MCF 10A (cell line): ENCODE data around the gene EEF1AKMT2. TPM values are rescaled to one million over a fixed set of nuclear protein-coding genes. Genes with fewer than 3 reads are reported as not detected.
"Not testable (repeated sequence)": the region's sequence is repeated elsewhere in the genome, so short reads cannot be mapped to it uniquely, and the experiment has no call there.

Experiments used
- BruUV-seq: library from RNA; stranded (reverse); fragments of 400-500 nt; replicated peaks from 2 replicates; lab custom pipeline; 2021; lab: Mats Ljungman, UMichigan
- CTCF ChIA-PET: fragments of 300-600 bp; sonication (Branson Sonifier 250); formaldehyde crosslinking; extraction: SDS; loops from one replicate; lab custom pipeline; 2021; ENCODE audit warnings: antibody characterized with exemption, inconsistent platforms; lab: Yijun Ruan, JAX
- POLR2A ChIA-PET: fragments of 300-600, 350-650 bp; sonication (Branson Sonifier 250); formaldehyde crosslinking; extraction: SDS; loops from one replicate; lab custom pipeline; 2020; ENCODE audit warnings: antibody characterized with exemption, inconsistent platforms; lab: Yijun Ruan, JAX
- DNase-seq: peaks from one replicate; pipeline ENCODE4 v3.0.0-alpha.2; 2018; ENCODE audit not compliant: unreplicated experiment
- H3K27ac Mint-ChIP-seq: one replicate; pipeline ENCODE4 v1.8.0; 2022; ENCODE audit warnings: mild to moderate bottlenecking, low read depth, mixed read lengths; ENCODE audit not compliant: unreplicated experiment
- H3K27me3 Mint-ChIP-seq: one replicate; pipeline ENCODE4 v1.8.0; 2022; ENCODE audit warnings: mixed read lengths; ENCODE audit not compliant: insufficient read depth, unreplicated experiment
- H3K36me3 Mint-ChIP-seq: one replicate; pipeline ENCODE4 v1.8.0; 2022; ENCODE audit warnings: mild to moderate bottlenecking, moderate library complexity, mixed read lengths; ENCODE audit not compliant: insufficient read depth, unreplicated experiment
- H3K4me1 Mint-ChIP-seq: one replicate; pipeline ENCODE4 v1.8.0; 2022; ENCODE audit warnings: mixed read lengths; ENCODE audit not compliant: insufficient read depth, unreplicated experiment
- H3K4me3 Mint-ChIP-seq: one replicate; pipeline ENCODE4 v1.8.0; 2022; ENCODE audit warnings: mild to moderate bottlenecking, moderate library complexity, mixed read lengths; ENCODE audit not compliant: unreplicated experiment
- H3K9me3 Mint-ChIP-seq: one replicate; pipeline ENCODE4 v1.8.0; 2022; ENCODE audit warnings: mixed read lengths; ENCODE audit not compliant: unreplicated experiment
- intact Hi-C: fragments of 100-400 bp; cut with micrococcal nuclease; formaldehyde crosslinking; loops from 2 replicates; pipeline ENCODE4 v1.14.1; 2022
- total RNA-seq: library from RNA; stranded (reverse); gene quantifications from 2 replicates; pipeline ENCODE4 v1.2.3, GENCODE V29; 2022
- TF ChIP-seq, protein P1 (sequence below): fragments of 200-600 bp; IDR thresholded peaks from one replicate; pipeline ENCODE4 v1.8.0; 2022; ENCODE audit warnings: antibody characterized with exemption, mild to moderate bottlenecking; ENCODE audit not compliant: unreplicated experiment

EEF1AKMT2 gene
- total RNA-seq, 1 experiment from 2014 or later = 17.5 TPM

DNA sequence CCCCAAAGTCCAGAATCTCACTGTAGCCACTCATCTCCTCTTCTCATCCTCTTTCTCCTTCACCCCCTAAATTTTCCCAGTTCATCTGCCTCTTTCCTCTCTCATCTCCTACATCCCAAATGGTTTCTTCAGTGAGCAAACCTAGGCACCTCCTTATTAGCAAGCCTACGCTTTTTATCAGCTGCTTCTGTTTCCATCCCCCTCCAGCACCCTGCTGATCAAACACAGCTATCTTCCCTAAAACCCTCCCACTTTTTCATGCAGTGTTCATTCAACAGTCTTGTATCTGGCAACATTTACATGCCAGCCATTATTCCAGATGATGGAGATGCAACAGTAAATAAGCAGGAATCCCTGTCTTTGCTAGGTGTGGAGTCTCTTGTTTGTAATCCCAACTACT lies 6.7 kb upstream of the EEF1AKMT2 start:
- no peaks in the 10 kb centered on the region for H3K9me3 Mint-ChIP-seq
- no peaks in the 10 kb centered on the region for H3K4me1 Mint-ChIP-seq
- POLR2A ChIA-PET = interaction anchor here (2.0 kb wide), 1 partner anchor 10 kb away, joined by 8 read pairs; no protein-coding TSS in a partner anchor
- CTCF ChIA-PET = interaction anchor here (0.6 kb wide), 1 partner anchor 42 kb away, joined by 3 read pairs; no protein-coding TSS in a partner anchor
- H3K27ac Mint-ChIP-seq = no peak overlapping the region
- no peaks in the 10 kb centered on the region for H3K27me3 Mint-ChIP-seq
- no TSS peak for BruUV-seq
- H3K36me3 Mint-ChIP-seq = no peaks in the 10 kb centered on the region
- intact Hi-C loops = no loop called here
- no peak overlapping the region for H3K4me3 Mint-ChIP-seq
- TF ChIP-seq, protein P1, sequence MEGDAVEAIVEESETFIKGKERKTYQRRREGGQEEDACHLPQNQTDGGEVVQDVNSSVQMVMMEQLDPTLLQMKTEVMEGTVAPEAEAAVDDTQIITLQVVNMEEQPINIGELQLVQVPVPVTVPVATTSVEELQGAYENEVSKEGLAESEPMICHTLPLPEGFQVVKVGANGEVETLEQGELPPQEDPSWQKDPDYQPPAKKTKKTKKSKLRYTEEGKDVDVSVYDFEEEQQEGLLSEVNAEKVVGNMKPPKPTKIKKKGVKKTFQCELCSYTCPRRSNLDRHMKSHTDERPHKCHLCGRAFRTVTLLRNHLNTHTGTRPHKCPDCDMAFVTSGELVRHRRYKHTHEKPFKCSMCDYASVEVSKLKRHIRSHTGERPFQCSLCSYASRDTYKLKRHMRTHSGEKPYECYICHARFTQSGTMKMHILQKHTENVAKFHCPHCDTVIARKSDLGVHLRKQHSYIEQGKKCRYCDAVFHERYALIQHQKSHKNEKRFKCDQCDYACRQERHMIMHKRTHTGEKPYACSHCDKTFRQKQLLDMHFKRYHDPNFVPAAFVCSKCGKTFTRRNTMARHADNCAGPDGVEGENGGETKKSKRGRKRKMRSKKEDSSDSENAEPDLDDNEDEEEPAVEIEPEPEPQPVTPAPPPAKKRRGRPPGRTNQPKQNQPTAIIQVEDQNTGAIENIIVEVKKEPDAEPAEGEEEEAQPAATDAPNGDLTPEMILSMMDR = no peak
- no peak for DNase-seq

DNA sequence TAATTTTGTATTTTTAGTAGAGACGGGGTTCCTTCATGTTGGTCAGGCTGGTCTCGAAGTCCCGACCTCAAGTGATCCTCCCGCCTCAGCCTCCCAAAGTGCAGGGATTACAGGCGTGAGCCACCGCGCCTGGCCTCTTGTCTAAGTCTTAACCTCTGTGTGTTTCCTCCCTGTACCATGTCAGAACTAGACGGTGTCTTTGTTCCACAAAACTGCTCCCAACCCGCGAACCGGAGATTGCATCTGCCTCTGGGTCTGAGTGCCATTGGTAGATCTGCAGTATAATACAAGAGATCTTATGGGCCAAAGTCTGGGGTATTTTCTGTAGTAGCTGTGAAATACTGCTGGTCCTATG lies 1.3 kb upstream of the EEF1AKMT2 start:
- H3K4me3 Mint-ChIP-seq = peak overlapping the region; percentile 95
- POLR2A ChIA-PET = interaction anchor here (0.6 to 4.7 kb wide), 5 partner anchors 9 to 468 kb away, joined by 3 to 35 read pairs (median 5); partner anchors contain the start of gene ABRAXAS2
- DNase-seq = no peak
- no peaks in the 10 kb centered on the region for H3K27me3 Mint-ChIP-seq
- peaks cover 19% of the 10 kb centered on the region for H3K36me3 Mint-ChIP-seq
- BruUV-seq = no TSS peak
- H3K9me3 Mint-ChIP-seq = no peaks in the 10 kb centered on the region
- peak overlapping the region; percentile 99 for H3K27ac Mint-ChIP-seq
- CTCF ChIA-PET = no interaction called here
- H3K4me1 Mint-ChIP-seq = peaks cover 8% of the 10 kb centered on the region
- TF ChIP-seq, protein P1 = no peak
- intact Hi-C loops = no loop called here

DNA sequence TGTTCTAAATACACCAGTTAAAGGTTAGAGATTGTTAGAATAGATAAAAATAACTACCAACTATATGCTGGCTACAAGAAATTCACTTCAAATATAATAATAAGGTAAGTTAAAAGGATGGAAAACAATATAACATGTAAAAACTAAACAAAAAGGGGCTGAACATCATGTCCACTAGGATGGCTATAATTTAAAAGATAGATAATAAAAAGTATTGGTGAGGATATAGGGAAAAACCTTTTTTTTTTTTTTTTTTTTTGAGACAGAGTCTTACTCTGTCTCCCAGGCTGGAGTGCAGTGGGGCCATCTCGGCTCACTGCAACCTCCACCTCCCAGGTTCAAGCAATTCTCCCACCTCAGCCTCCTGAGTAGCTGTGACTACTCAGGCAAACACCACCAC lies 8.8 kb downstream of the EEF1AKMT2 start:
- BruUV-seq, H3K4me1 Mint-ChIP-seq, intact Hi-C loops: not testable (repeated sequence)

DNA sequence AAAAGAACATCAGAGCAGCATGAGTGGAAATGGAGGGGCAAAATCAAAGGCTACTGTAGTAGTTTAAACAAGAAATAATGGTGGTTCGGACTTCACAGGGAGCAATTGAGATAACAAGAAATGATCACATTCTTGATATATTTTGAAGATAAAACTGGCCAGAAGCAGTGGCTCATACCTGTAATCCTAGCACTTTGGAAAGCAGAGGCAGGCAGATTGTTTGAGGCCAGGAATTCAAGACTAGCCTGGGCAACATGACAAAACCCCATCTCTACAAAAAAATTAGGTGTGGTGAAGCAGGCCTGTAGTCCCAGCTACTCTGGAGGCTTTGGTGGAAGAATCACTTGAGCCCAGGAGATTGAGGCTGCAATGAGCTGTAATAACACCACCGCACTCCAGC lies 22.9 kb downstream of the EEF1AKMT2 start:
- Mint-ChIP-seq H3K27me3 (no peaks in the 10 kb centered on the region), H3K4me3 (no peak overlapping the region), H3K4me1 (no peaks in the 10 kb centered on the region), H3K36me3 (peaks cover 56% of the 10 kb centered on the region), H3K9me3 (no peaks in the 10 kb centered on the region), H3K27ac (no peak overlapping the region)
- TF ChIP-seq, protein P1 = no peak
- no peak for DNase-seq
- intact Hi-C loops = no loop called here
- ChIA-PET CTCF (interaction anchor here (0.7 kb wide), 1 partner anchor 27 kb away, joined by 3 read pairs; no protein-coding TSS in a partner anchor), POLR2A (no interaction called here)
- no TSS peak for BruUV-seq

More for the DNA sequence above, 8.8 kb downstream of the EEF1AKMT2 start:
- DNase-seq, H3K4me3 Mint-ChIP-seq, H3K27ac Mint-ChIP-seq, CTCF ChIA-PET, POLR2A ChIA-PET, H3K27me3 Mint-ChIP-seq, H3K9me3 Mint-ChIP-seq: not testable (repeated sequence)
- H3K36me3 Mint-ChIP-seq = peaks cover 87% of the 10 kb centered on the region
